ENCODE results near the gene KCNH1.

DNA sequence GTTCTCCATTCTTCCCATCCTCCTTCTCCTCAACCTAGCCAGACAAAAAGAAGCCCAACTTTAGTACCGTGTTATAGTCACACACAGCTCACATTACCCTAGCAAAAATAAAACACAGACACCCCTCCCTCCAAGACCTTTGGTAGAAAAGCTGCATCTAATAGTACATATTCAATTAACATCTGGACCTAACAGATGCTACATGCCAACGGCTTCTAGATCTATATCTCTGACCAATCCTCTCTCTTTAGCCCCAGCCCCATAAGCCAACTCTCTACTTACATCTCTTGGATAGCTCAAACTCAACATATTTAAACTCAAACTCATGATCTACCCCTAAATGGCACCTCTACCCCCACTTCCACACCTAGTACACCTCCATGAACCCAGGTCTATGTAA is 233.1 kb downstream of the KCNH1 start:
- TF ChIP-seq EZH2phosphoT487 (IDR thresholded peaks at IDR 0.05; ENCODE audit: insufficient read depth, low read depth) (no peak), EZH2 (IDR thresholded peaks at IDR 0.05; ENCODE audit: insufficient read depth, poor library complexity, severe bottlenecking) (no peak)

Data from GM23248 (cell line).